Limb (tissue), 2 donors: ENCODE measurements around the gene FBLN1.
"Not testable (repeated sequence)": the region's sequence is repeated elsewhere in the genome, so short reads cannot be mapped to it uniquely, and the experiment has no call there.

ENCODE experiments used
- DNase-seq, 2 donors: peaks; one replicate each; pipeline ENCODE4 v3.0.0-alpha.2; 2016; ENCODE audit errors: extremely low spot score in 2 of 2

FBLN1 gene

GRCh38 chr22:45527456-45527855, 24.8 kb downstream of the FBLN1 start:
- no peak for DNase-seq

GRCh38 chr22:45528046-45528445, 25.4 kb downstream of the FBLN1 start:
- DNase-seq: no peak

GRCh38 chr22:45529105-45529504, 26.4 kb downstream of the FBLN1 start:
- DNase-seq: no peak

GRCh38 chr22:45529971-45530575, 27.4 kb downstream of the FBLN1 start:
- DNase-seq: no peak

- no peak for DNase-seq
These were observed 29.0 kb downstream of the FBLN1 start for GRCh38 chr22:45531441-45532234.

- no peak for DNase-seq
These were observed 29.6 kb downstream of the FBLN1 start for GRCh38 chr22:45532235-45532631.

- DNase-seq: no peak
These were observed 31.0 kb downstream of the FBLN1 start for GRCh38 chr22:45533703-45534102.

- DNase-seq: no peak
These were observed 31.9 kb downstream of the FBLN1 start for GRCh38 chr22:45534339-45535192.

- DNase-seq: no peak
These were observed 32.6 kb downstream of the FBLN1 start for GRCh38 chr22:45535290-45535689.

GRCh38 chr22:45535835-45536234, 33.2 kb downstream of the FBLN1 start:
- DNase-seq: not testable (repeated sequence)

GRCh38 chr22:45537734-45538181, 35.1 kb downstream of the FBLN1 start:
- DNase-seq: peak in 1 of 2 donors; percentile 83

- no peak for DNase-seq
These were observed 35.6 kb downstream of the FBLN1 start for GRCh38 chr22:45538281-45538680.

- no peak for DNase-seq
These were observed 37.4 kb downstream of the FBLN1 start for GRCh38 chr22:45540122-45540521.

- DNase-seq: no peak
These were observed 38.8 kb downstream of the FBLN1 start for GRCh38 chr22:45541382-45541979.

- no peak for DNase-seq
These were observed 39.4 kb downstream of the FBLN1 start for GRCh38 chr22:45542001-45542520.

- DNase-seq: not testable (repeated sequence)
These were observed 40.1 kb downstream of the FBLN1 start for GRCh38 chr22:45542736-45543135.

- no peak for DNase-seq
These were observed 40.6 kb downstream of the FBLN1 start for GRCh38 chr22:45543243-45543642.

- no peak for DNase-seq
These were observed 42.0 kb downstream of the FBLN1 start for GRCh38 chr22:45544588-45545170.

GRCh38 chr22:45546333-45547015, 43.8 kb downstream of the FBLN1 start:
- no peak for DNase-seq

- DNase-seq: no peak
These were observed 44.3 kb downstream of the FBLN1 start for GRCh38 chr22:45547016-45547345.

- DNase-seq: no peak
These were observed 45.0 kb downstream of the FBLN1 start for GRCh38 chr22:45547731-45548130.
